Adrenal gland (tissue), 12 donors: ENCODE measurements around the gene RASD2. TPM values are rescaled to one million over a fixed set of nuclear protein-coding genes. Genes with fewer than 3 reads are reported as not detected.

Source experiments
- DNase-seq, 7 donors: peaks; one replicate each; pipeline ENCODE4 v3.0.0-alpha.2; 2019 to 2020
- H3K27ac ChIP-seq, 5 donors: fragments of 200-600 bp; sonication (generic) in 4 of 5; 1 replicate in 3 of 5; 2 replicates in 2 of 5; pipeline versions ENCODE4 v1.5.1 to v1.8.0; 2016 to 2020; ENCODE audit warnings: mild to moderate bottlenecking in 1 of 5
- H3K27me3 ChIP-seq: fragments of 200-600 bp; 2 replicates; pipeline ENCODE4 v1.8.0; 2021
- H3K36me3 ChIP-seq, 2 donors: fragments of 200-600 bp; replicated peaks in 1 of 2; 1 replicate in 1 of 2; 2 replicates in 1 of 2; pipeline versions ENCODE4 v1.5.1 to v1.8.0; 2018 to 2022
- H3K4me1 ChIP-seq, 2 donors: fragments of 200-600 bp; replicated peaks in 1 of 2; 1 replicate in 1 of 2; 2 replicates in 1 of 2; pipeline versions ENCODE4 v1.5.1 to v1.8.0; 2018 to 2021
- H3K4me3 ChIP-seq, 4 donors: fragments of 200-600 bp; sonication (generic) in 3 of 4; one replicate each; pipeline ENCODE4 v1.5.1; 2016 to 2018
- H3K9me3 ChIP-seq, 3 donors: fragments of 200-600 bp; sonication (generic) in 1 of 3; replicated peaks in 1 of 3; 1 replicate in 2 of 3; 2 replicates in 1 of 3; pipeline versions ENCODE4 v1.5.1 to v1.8.0; 2016 to 2021
- POLR2A ChIP-seq, 2 donors: fragments of 450-650 bp; IDR thresholded peaks; one replicate each; pipeline ENCODE4 v1.6.1; 2017; ENCODE audit warnings: antibody characterized with exemption in 2 of 2, mild to moderate bottlenecking in 2 of 2, moderate library complexity in 1 of 2
- WGBS, 4 donors: extraction: QIAGEN DNeasy Blood & Tissue Kit in 2 of 4; methylation state at CpG; one replicate each; pipeline versions ENCODE4 v1.1.5 to v1.1.7; 2013 to 2017; 5-methylcytosine and 5-hydroxymethylcytosine counted together
- intact Hi-C, 2 donors: fragments of 100-400 bp; cut with DNase I; formaldehyde crosslinking; loops; one replicate each; pipeline versions ENCODE4 v1.14.1 to v1.15.0; 2022 to 2023
- polyA plus RNA-seq, 3 donors: library from polyadenylated mRNA; stranded (reverse); fragments of 200-250 nt in 2 of 3; fragments of 350-450 nt in 1 of 3; fragmentation: Illumina TruSeq in 1 of 3; extraction: RNeasy Lipid Tissue Mini Kit (QIAGEN cat#74804) in 1 of 3; gene quantifications; one replicate each; pipeline ENCODE4 v1.2.3, GENCODE V29; 2013 to 2014
- total RNA-seq, 9 donors: library from RNA; depleted of rRNA in 4 of 9; stranded (reverse); fragments of >200 nt in 4 of 9; fragments of 120-200 nt in 1 of 9; fragmentation: NEBNext Ultra II Directional in 1 of 9; extraction: Animal tissue kit (Norgen Biotek cat#: 25700) in 1 of 9; gene quantifications; one replicate each; pipeline versions ENCODE4 v1.1.0 to v1.2.4, GENCODE V29; 2013 to 2023
- TF ChIP-seq, protein P1 (sequence below), 6 experiments: fragments of 450-650 bp in 4 of 6; fragments of 200-600 bp in 2 of 6; sonication (generic) in 1 of 6; IDR thresholded peaks; 1 replicate in 5 of 6; 2 replicates in 1 of 6; pipeline versions ENCODE4 v1.5.1 to v1.8.0; 2016 to 2021; ENCODE audit warnings: antibody characterized with exemption in 6 of 6, mild to moderate bottlenecking in 2 of 6, moderate library complexity in 1 of 6
- donor health status: healthy with polysubstance abuse.
- donor health status: Bipolar disorder and iron deficiency.
- donor health status: DM: yes; HTN: yes; CAD: no.
- donor health status: DM: no; HTN: no; CAD: no.
- donor health status: DM: no; HTN: no; CAD: no.
- donor health status: DM: yes; HTN: yes; CAD: no.

Gene RASD2
- total and polyA plus RNA-seq, 12 donors = 0.06 to 10.4 (median 3.4) TPM

DNA sequence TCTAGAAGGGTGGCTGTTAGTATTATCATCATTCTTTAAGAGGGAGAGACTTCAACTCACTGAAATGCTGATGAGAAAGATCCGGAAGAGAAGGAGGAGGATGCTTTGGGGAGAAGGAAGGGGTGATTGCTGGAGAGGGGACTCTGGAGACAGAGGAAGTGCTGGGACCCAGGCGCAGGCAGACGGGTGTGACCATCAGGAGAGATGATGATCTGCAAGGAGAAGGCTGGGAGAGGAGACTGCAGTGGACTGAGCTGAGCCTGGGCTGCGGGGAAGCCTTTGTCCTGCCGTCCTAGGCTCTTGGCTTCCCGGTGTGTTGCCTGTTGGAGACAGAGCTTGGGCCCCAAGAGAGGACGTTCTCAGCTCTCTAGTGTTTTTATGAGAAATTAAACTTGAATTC, 22.6 kb downstream of the RASD2 start:
- no peaks in the 10 kb centered on the region for H3K36me3 ChIP-seq
- DNase-seq = no peak
- H3K9me3 ChIP-seq = no peaks in the 10 kb centered on the region
- intact Hi-C loops = no loop called here
- WGBS, 4 donors = 79 to 83% (median 82%) methylated on average over 7 of the region's 7 CpGs
- H3K4me1 ChIP-seq = no peaks in the 10 kb centered on the region
- no peak overlapping the region for H3K27ac ChIP-seq
- H3K4me3 ChIP-seq = no peak overlapping the region
- no peak for TF ChIP-seq POLR2A (IDR thresholded peaks at IDR 0.05)
- TF ChIP-seq, protein P1, sequence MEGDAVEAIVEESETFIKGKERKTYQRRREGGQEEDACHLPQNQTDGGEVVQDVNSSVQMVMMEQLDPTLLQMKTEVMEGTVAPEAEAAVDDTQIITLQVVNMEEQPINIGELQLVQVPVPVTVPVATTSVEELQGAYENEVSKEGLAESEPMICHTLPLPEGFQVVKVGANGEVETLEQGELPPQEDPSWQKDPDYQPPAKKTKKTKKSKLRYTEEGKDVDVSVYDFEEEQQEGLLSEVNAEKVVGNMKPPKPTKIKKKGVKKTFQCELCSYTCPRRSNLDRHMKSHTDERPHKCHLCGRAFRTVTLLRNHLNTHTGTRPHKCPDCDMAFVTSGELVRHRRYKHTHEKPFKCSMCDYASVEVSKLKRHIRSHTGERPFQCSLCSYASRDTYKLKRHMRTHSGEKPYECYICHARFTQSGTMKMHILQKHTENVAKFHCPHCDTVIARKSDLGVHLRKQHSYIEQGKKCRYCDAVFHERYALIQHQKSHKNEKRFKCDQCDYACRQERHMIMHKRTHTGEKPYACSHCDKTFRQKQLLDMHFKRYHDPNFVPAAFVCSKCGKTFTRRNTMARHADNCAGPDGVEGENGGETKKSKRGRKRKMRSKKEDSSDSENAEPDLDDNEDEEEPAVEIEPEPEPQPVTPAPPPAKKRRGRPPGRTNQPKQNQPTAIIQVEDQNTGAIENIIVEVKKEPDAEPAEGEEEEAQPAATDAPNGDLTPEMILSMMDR (IDR thresholded peaks at IDR 0.05) = no peak
- no peaks in the 10 kb centered on the region for H3K27me3 ChIP-seq

DNA sequence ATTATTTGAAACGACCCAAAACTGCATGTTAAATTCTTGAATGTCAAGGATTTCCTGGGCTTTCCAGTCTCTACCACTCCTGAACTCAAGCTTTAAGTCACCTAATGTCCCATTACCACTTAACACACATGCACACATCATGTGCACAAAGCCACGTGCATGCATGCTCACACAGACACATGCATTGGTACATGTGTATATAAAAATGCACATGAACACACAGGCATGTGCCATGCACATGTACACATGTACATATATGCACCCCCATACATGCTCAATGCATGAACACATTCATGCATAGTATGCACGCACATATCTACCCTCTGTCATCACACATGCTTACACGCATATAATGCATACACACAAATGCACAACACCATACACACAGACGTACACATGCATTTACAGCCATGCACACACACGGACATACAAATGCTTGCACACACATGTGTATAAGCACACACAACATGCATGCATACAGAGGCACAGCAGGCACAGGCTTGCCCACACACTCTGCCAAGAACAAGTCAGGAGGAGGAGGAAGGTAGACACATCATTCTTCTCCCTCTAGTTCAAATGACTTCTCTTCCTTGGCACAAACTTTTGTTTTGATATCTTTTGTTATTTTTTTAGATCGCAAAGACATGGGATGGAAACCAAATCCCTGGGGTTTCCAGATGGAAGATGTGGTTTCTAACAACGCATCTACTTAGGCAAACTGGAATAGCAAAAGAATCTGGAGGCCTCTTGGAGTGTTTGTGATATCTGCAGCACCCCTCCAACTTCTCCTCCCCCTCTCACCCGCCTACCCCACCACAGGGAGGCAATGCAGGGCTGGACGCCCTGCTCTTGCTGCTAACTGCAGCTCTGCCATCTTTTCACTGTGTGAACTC, 24.6 kb downstream of the RASD2 start:
- no peaks in the 10 kb centered on the region for H3K27me3 ChIP-seq

GRCh38 chr22:35567351-35568141, 26.9 kb downstream of the RASD2 start:
- no peaks in the 10 kb centered on the region for H3K9me3 ChIP-seq
- WGBS, 4 donors = 49 to 66% (median 61%) methylated on average over 12 to 23 of the region's 23 CpGs
- intact Hi-C loops = no loop called here
- no peak overlapping the region for H3K4me3 ChIP-seq
- no peaks in the 10 kb centered on the region for H3K36me3 ChIP-seq
- H3K27ac ChIP-seq = no peak overlapping the region
- TF ChIP-seq, protein P1 (IDR thresholded peaks at IDR 0.05) = no peak
- H3K4me1 ChIP-seq = no peaks in the 10 kb centered on the region
- DNase-seq = no peak
- no peaks in the 10 kb centered on the region for H3K27me3 ChIP-seq

More for the DNA sequence above, 24.6 kb downstream of the RASD2 start:
- intact Hi-C loops = no loop called here
- no peak overlapping the region for H3K27ac ChIP-seq
- no peaks in the 10 kb centered on the region for H3K4me1 ChIP-seq
- H3K36me3 ChIP-seq = no peaks in the 10 kb centered on the region
- TF ChIP-seq, protein P1 (IDR thresholded peaks at IDR 0.05) = no peak
- no peak for TF ChIP-seq POLR2A (IDR thresholded peaks at IDR 0.05)
- H3K4me3 ChIP-seq = no peak overlapping the region
- 67 to 71% (median 68%) methylated on average over 9 to 10 of the region's 10 CpGs for WGBS, 4 donors
- no peak for DNase-seq
- no peaks in the 10 kb centered on the region for H3K9me3 ChIP-seq
